ENCODE results near the gene AK4. TPM values are rescaled to one million over a fixed set of nuclear protein-coding genes. Genes with fewer than 3 reads are reported as not detected.

The AK4 gene
- total RNA-seq, 1 experiment from 2014 or later = 5.5 TPM

GRCh38 chr1:65229754-65230339, 81.8 kb downstream of the AK4 start:
- Histone ChIP-seq H3K4me1 (ENCODE audit: insufficient read depth, low read length, poor library complexity, severe bottlenecking) (no peaks in the 10 kb centered on the region), H3K27me3 (replicated peaks; ENCODE audit: insufficient read depth, low read depth, low read length, poor library complexity) (no peaks in the 10 kb centered on the region), H3K9me3 (ENCODE audit: low read depth, low read length, poor library complexity, severe bottlenecking) (no peaks in the 10 kb centered on the region), H3K36me3 (ENCODE audit: insufficient read depth, low read length, poor library complexity, severe bottlenecking) (no peaks in the 10 kb centered on the region), H3K4me3 (ENCODE audit: low read depth, low read length, poor library complexity, severe bottlenecking) (no peak overlapping the region), H3K27ac (ENCODE audit: low read depth, low read length, poor library complexity, severe bottlenecking) (no peak overlapping the region)
- TF ChIP-seq CTCF (conservative IDR thresholded peaks at IDR 0.05; ENCODE audit: low read depth, low read length) (no peak), EZH2 (IDR thresholded peaks at IDR 0.05; ENCODE audit: borderline replicate concordance, low read depth, low read length, poor library complexity, severe bottlenecking) (no peak)
- POLR2A ChIA-PET (ENCODE audit: low non-redundant PET) = interaction anchor here (0.6 kb wide), 1 partner anchor 1092 kb away, joined by 3 read pairs; no protein-coding TSS in a partner anchor
- BruUV-seq (replicated peaks) = no TSS peak
- CTCF ChIA-PET = no interaction called here
- intact Hi-C loops (cut with micrococcal nuclease; ENCODE audit: unreplicated experiment) = loop anchor here (10.0 kb wide), 1 partner anchor 1015 kb away; no protein-coding TSS in a partner anchor
- no peak for DNase-seq (ENCODE audit: low spot score)

- H3K27me3 ChIP-seq (replicated peaks; ENCODE audit: insufficient read depth, low read depth, low read length, poor library complexity) = no peaks in the 10 kb centered on the region
- H3K4me1 ChIP-seq (ENCODE audit: insufficient read depth, low read length, poor library complexity, severe bottlenecking) = no peaks in the 10 kb centered on the region
- H3K27ac ChIP-seq (ENCODE audit: low read depth, low read length, poor library complexity, severe bottlenecking) = no peak overlapping the region
- POLR2A ChIA-PET (ENCODE audit: low non-redundant PET) = no interaction called here
- no peak for DNase-seq (ENCODE audit: low spot score)
- H3K9me3 ChIP-seq (ENCODE audit: low read depth, low read length, poor library complexity, severe bottlenecking) = no peaks in the 10 kb centered on the region
- CTCF ChIA-PET = no interaction called here
- no TSS peak for BruUV-seq (replicated peaks)
- intact Hi-C loops (cut with micrococcal nuclease; ENCODE audit: unreplicated experiment) = loop anchor here (10.0 kb wide), 1 partner anchor 1014 kb away; no protein-coding TSS in a partner anchor
- TF ChIP-seq CTCF (conservative IDR thresholded peaks at IDR 0.05; ENCODE audit: low read depth, low read length) (no peak), EZH2 (IDR thresholded peaks at IDR 0.05; ENCODE audit: borderline replicate concordance, low read depth, low read length, poor library complexity, severe bottlenecking) (no peak)
- H3K36me3 ChIP-seq (ENCODE audit: insufficient read depth, low read length, poor library complexity, severe bottlenecking) = no peaks in the 10 kb centered on the region
- H3K4me3 ChIP-seq (ENCODE audit: low read depth, low read length, poor library complexity, severe bottlenecking) = no peak overlapping the region
These were observed 82.9 kb downstream of the AK4 start for GRCh38 chr1:65230731-65231481.

GRCh38 chr1:65231718-65232330, 83.8 kb downstream of the AK4 start:
- H3K4me1 ChIP-seq (ENCODE audit: insufficient read depth, low read length, poor library complexity, severe bottlenecking) = no peaks in the 10 kb centered on the region
- BruUV-seq (replicated peaks) = no TSS peak
- DNase-seq (ENCODE audit: low spot score) = no peak
- intact Hi-C loops (cut with micrococcal nuclease; ENCODE audit: unreplicated experiment) = loop anchor here (10.0 kb wide), 1 partner anchor 1013 kb away; no protein-coding TSS in a partner anchor
- POLR2A ChIA-PET (ENCODE audit: low non-redundant PET) = no interaction called here
- CTCF ChIA-PET = no interaction called here
- no peaks in the 10 kb centered on the region for H3K9me3 ChIP-seq (ENCODE audit: low read depth, low read length, poor library complexity, severe bottlenecking)
- no peak overlapping the region for H3K4me3 ChIP-seq (ENCODE audit: low read depth, low read length, poor library complexity, severe bottlenecking)
- no peak for TF ChIP-seq CTCF (conservative IDR thresholded peaks at IDR 0.05; ENCODE audit: low read depth, low read length)
- TF ChIP-seq EZH2 (IDR thresholded peaks at IDR 0.05; ENCODE audit: borderline replicate concordance, low read depth, low read length, poor library complexity, severe bottlenecking) = no peak
- H3K27me3 ChIP-seq (replicated peaks; ENCODE audit: insufficient read depth, low read depth, low read length, poor library complexity) = no peaks in the 10 kb centered on the region
- H3K36me3 ChIP-seq (ENCODE audit: insufficient read depth, low read length, poor library complexity, severe bottlenecking) = no peaks in the 10 kb centered on the region
- H3K27ac ChIP-seq (ENCODE audit: low read depth, low read length, poor library complexity, severe bottlenecking) = no peak overlapping the region
